Thyroid gland (tissue), 4 donors: ENCODE measurements around the gene PARD3.

Experiments
- POLR2A ChIP-seq, 2 donors: fragments of 450-650 bp; IDR thresholded peaks; one replicate each; pipeline ENCODE4 v1.6.1; 2017; ENCODE audit warnings: antibody characterized with exemption in 2 of 2, mild to moderate bottlenecking in 2 of 2, moderate library complexity in 1 of 2
- TF ChIP-seq, protein P1 (sequence below), 6 experiments: fragments of 200-600 bp in 3 of 6; fragments of 450-650 bp in 3 of 6; sonication (generic) in 3 of 6; IDR thresholded peaks; one replicate each; pipeline ENCODE4 v1.5.1; 2016 to 2019; ENCODE audit warnings: antibody characterized with exemption in 6 of 6, mild to moderate bottlenecking in 2 of 6, inconsistent platforms in 1 of 6, moderate library complexity in 1 of 6

DNA sequence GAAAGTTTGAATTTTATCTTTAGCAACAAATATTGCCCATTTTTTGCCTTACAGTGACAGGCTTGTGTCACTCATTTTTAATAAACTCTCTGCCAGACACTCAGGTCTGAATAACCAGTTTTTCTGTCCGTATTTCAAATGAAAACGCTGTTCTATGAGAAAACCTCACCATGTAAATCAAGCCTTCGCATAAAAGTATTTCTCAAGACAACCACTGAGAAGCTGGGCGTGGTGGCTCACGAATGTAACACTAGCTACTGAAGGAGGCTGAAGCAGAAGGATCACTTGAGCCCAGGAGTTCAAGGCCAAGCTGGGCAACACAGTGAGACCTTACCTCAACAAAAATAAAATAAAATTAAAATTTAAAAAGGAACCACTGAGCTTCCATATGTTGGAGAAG lies 339.3 kb downstream of the PARD3 start:
- TF ChIP-seq, protein P1, sequence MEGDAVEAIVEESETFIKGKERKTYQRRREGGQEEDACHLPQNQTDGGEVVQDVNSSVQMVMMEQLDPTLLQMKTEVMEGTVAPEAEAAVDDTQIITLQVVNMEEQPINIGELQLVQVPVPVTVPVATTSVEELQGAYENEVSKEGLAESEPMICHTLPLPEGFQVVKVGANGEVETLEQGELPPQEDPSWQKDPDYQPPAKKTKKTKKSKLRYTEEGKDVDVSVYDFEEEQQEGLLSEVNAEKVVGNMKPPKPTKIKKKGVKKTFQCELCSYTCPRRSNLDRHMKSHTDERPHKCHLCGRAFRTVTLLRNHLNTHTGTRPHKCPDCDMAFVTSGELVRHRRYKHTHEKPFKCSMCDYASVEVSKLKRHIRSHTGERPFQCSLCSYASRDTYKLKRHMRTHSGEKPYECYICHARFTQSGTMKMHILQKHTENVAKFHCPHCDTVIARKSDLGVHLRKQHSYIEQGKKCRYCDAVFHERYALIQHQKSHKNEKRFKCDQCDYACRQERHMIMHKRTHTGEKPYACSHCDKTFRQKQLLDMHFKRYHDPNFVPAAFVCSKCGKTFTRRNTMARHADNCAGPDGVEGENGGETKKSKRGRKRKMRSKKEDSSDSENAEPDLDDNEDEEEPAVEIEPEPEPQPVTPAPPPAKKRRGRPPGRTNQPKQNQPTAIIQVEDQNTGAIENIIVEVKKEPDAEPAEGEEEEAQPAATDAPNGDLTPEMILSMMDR (IDR thresholded peaks at IDR 0.05), result no peak
- no peak for TF ChIP-seq POLR2A (IDR thresholded peaks at IDR 0.05)
